H1 (cell line): ENCODE data around the gene EYA4. TPM values are rescaled to one million over a fixed set of nuclear protein-coding genes. Genes with fewer than 3 reads are reported as not detected.

Source experiments
- CTCF ChIA-PET: fragments of 300-600 bp; sonication (Branson Sonifier 250); formaldehyde crosslinking; loops from one replicate; lab custom pipeline; 2021; ENCODE audit not compliant: partially characterized antibody; lab: Charles Lee
- POLR2A ChIA-PET: fragments of 300-600 bp; sonication (Branson Sonifier 250); formaldehyde crosslinking; loops from one replicate; lab custom pipeline; 2021; ENCODE audit warnings: inconsistent platforms; ENCODE audit not compliant: partially characterized antibody; lab: Charles Lee
- DNase-seq, 2 experiments: peaks; one replicate each; pipeline versions ENCODE4 v3.0.0 to v3.0.0-alpha.2; 2010 to 2022; ENCODE audit warnings: low spot score in 2 of 2, low read depth in 1 of 2, mixed read lengths in 1 of 2
- FAIRE-seq: peaks from 2 replicates; lab custom pipeline; 2011; peaks lifted over from hg19 to GRCh38; lab: Jason Lieb, UNC
- H2AFZ ChIP-seq: 2 replicates; pipeline ENCODE4 v1.8.1; 2012; ENCODE audit warnings: low read length, inconsistent platforms
- H2AK5ac ChIP-seq: 2 replicates; pipeline ENCODE4 v1.6.1; 2013; ENCODE audit warnings: low read depth, low read length
- H2BK120ac ChIP-seq: replicated peaks from 2 replicates; pipeline ENCODE3; 2013; ENCODE audit warnings: low read depth, low read length, inconsistent platforms
- H2BK12ac ChIP-seq: 2 replicates; pipeline ENCODE4 v1.6.1; 2013; ENCODE audit warnings: low read depth, low read length
- H2BK15ac ChIP-seq: 2 replicates; pipeline ENCODE4 v1.6.1; 2013; ENCODE audit warnings: low read length
- H2BK20ac ChIP-seq: 2 replicates; pipeline ENCODE4 v1.6.1; 2013; ENCODE audit warnings: low read length
- H2BK5ac ChIP-seq: 2 replicates; pipeline ENCODE4 v1.6.1; 2013; ENCODE audit warnings: low read depth, low read length
- H3K14ac ChIP-seq: 2 replicates; pipeline ENCODE4 v1.6.1; 2013; ENCODE audit warnings: inconsistent platforms; ENCODE audit not compliant: insufficient read length
- H3K18ac ChIP-seq: 2 replicates; pipeline ENCODE4 v1.6.1; 2013; ENCODE audit warnings: low read length; ENCODE audit errors: extremely low read depth
- H3K23ac ChIP-seq: 2 replicates; pipeline ENCODE4 v1.6.1; 2013; ENCODE audit warnings: inconsistent platforms; ENCODE audit not compliant: insufficient read length
- H3K23me2 ChIP-seq: 2 replicates; pipeline ENCODE4 v1.6.1; 2013; ENCODE audit warnings: low read depth, low read length
- H3K27ac ChIP-seq: 2 replicates; pipeline ENCODE4 v1.6.1; 2011; ENCODE audit warnings: low read depth, low read length, inconsistent platforms
- H3K27me3 ChIP-seq, 4 experiments: replicated peaks in 1 of 4; 1 replicate in 1 of 4; 2 replicates in 3 of 4; pipeline versions ENCODE4 v1.6.1 to v1.8.1; 2011 to 2013; ENCODE audit warnings: low read length in 3 of 4, mild to moderate bottlenecking in 3 of 4, inconsistent platforms in 2 of 4, mixed read lengths in 2 of 4, moderate library complexity in 1 of 4; ENCODE audit not compliant: control insufficient read depth in 3 of 4, insufficient read depth in 3 of 4; ENCODE audit errors: extremely low read depth in 1 of 4
- H3K36me3 ChIP-seq, 4 experiments: 2 replicates each; pipeline versions ENCODE4 v1.6.1 to v1.8.1; 2011 to 2013; ENCODE audit warnings: mild to moderate bottlenecking in 4 of 4, low read length in 3 of 4, moderate library complexity in 2 of 4, control low read depth in 1 of 4, inconsistent platforms in 1 of 4; ENCODE audit not compliant: insufficient read depth in 4 of 4, control insufficient read depth in 2 of 4
- H3K4ac ChIP-seq: replicated peaks from 2 replicates; pipeline ENCODE3; 2013; ENCODE audit warnings: low read length, low read depth, mixed read lengths, inconsistent platforms; ENCODE audit not compliant: insufficient read length
- H3K4me1 ChIP-seq, 4 experiments: replicated peaks in 1 of 4; 1 replicate in 1 of 4; 2 replicates in 3 of 4; pipeline versions ENCODE4 v1.6.1 to v1.8.1; 2011 to 2013; ENCODE audit warnings: low read length in 3 of 4, inconsistent platforms in 2 of 4, mixed read lengths in 1 of 4; ENCODE audit not compliant: insufficient read depth in 4 of 4, control insufficient read depth in 3 of 4
- H3K4me2 ChIP-seq, 2 experiments: 2 replicates each; pipeline versions ENCODE4 v1.6.1 to v1.8.1; 2011 to 2013; ENCODE audit warnings: low read depth in 2 of 2, low read length in 2 of 2, control low read depth in 1 of 2, inconsistent platforms in 1 of 2, mild to moderate bottlenecking in 1 of 2; ENCODE audit not compliant: insufficient read depth in 1 of 2
- H3K4me3 ChIP-seq, 4 experiments: fragments of 200-600, 300-600 bp in 1 of 4; sonication (generic), shearing (Covaris generic), sonication (Bioruptor Twin) in 1 of 4; 2 replicates each; pipeline versions ENCODE4 v1.5.1 to v1.8.1; 2011 to 2016; ENCODE audit warnings: low read length in 4 of 4, low read depth in 3 of 4, control low read depth in 2 of 4, inconsistent platforms in 2 of 4, mild to moderate bottlenecking in 2 of 4, mixed read lengths in 1 of 4, moderate library complexity in 1 of 4; ENCODE audit not compliant: insufficient read depth in 2 of 4; ENCODE audit errors: extremely low read depth in 1 of 4
- H3K56ac ChIP-seq: replicated peaks from 2 replicates; pipeline ENCODE3; 2013; ENCODE audit warnings: low read depth, mild to moderate bottlenecking, mixed read lengths, low read length, inconsistent platforms; ENCODE audit not compliant: insufficient read length
- H3K79me1 ChIP-seq: 2 replicates; pipeline ENCODE4 v1.6.1; 2013; ENCODE audit warnings: low read depth, low read length, control low read depth
- H3K79me2 ChIP-seq, 2 experiments: 2 replicates each; pipeline versions ENCODE4 v1.6.1 to v1.8.1; 2012 to 2013; ENCODE audit warnings: low read length in 2 of 2, mild to moderate bottlenecking in 2 of 2, inconsistent platforms in 1 of 2; ENCODE audit not compliant: insufficient read depth in 2 of 2, control insufficient read depth in 1 of 2
- H3K9ac ChIP-seq, 4 experiments: replicated peaks in 1 of 4; 1 replicate in 1 of 4; 2 replicates in 3 of 4; pipeline versions ENCODE4 v1.6.1 to v1.8.1; 2011 to 2013; ENCODE audit warnings: low read depth in 3 of 4, low read length in 3 of 4, control low read depth in 2 of 4, mild to moderate bottlenecking in 2 of 4, moderate library complexity in 2 of 4, inconsistent platforms in 1 of 4; ENCODE audit errors: extremely low read depth in 1 of 4
- H3K9me3 ChIP-seq, 2 experiments: 2 replicates each; pipeline versions ENCODE4 v1.6.1 to v1.8.1; 2012 to 2013; ENCODE audit warnings: mild to moderate bottlenecking in 2 of 2, moderate library complexity in 2 of 2, control low read depth in 1 of 2, inconsistent platforms in 1 of 2, low read depth in 1 of 2, low read length in 1 of 2, mixed read lengths in 1 of 2; ENCODE audit not compliant: insufficient read depth in 2 of 2
- H4K20me1 ChIP-seq, 2 experiments: replicated peaks in 1 of 2; 2 replicates each; pipeline versions ENCODE3 to v1.8.1; 2011 to 2013; ENCODE audit warnings: inconsistent platforms in 2 of 2, low read length in 2 of 2, mild to moderate bottlenecking in 1 of 2; ENCODE audit not compliant: insufficient read depth in 2 of 2, control insufficient read depth in 1 of 2
- H4K5ac ChIP-seq: 2 replicates; pipeline ENCODE4 v1.6.1; 2013; ENCODE audit warnings: low read length, low read depth, mixed read lengths, inconsistent platforms; ENCODE audit not compliant: insufficient read length
- H4K8ac ChIP-seq: 2 replicates; pipeline ENCODE4 v1.8.0; 2013; ENCODE audit warnings: mild to moderate bottlenecking, moderate library complexity, low read length, inconsistent platforms; ENCODE audit not compliant: insufficient read depth; ENCODE audit errors: extremely low read depth
- H4K91ac ChIP-seq: replicated peaks from 2 replicates; pipeline ENCODE3; 2013; ENCODE audit warnings: low read length, mixed read lengths, inconsistent platforms; ENCODE audit not compliant: insufficient read length
- CTBP2 ChIP-seq: IDR thresholded peaks from 2 replicates; pipeline ENCODE4 v1.7.0; 2011; ENCODE audit warnings: borderline replicate concordance, mild to moderate bottlenecking, moderate library complexity, mixed read lengths, low read length; ENCODE audit not compliant: insufficient read depth, insufficient read length
- E2F6 ChIP-seq: IDR thresholded peaks from 2 replicates; pipeline ENCODE4 v1.6.1; 2012; ENCODE audit warnings: inconsistent platforms
- KDM4A ChIP-seq: IDR thresholded peaks from one replicate; pipeline ENCODE4 v1.7.1; 2012; ENCODE audit warnings: low read depth, mild to moderate bottlenecking, moderate library complexity, low read length, inconsistent platforms; ENCODE audit not compliant: severe bottlenecking
- MAFK ChIP-seq: IDR thresholded peaks from 2 replicates; pipeline ENCODE4 v1.6.1; 2012; ENCODE audit warnings: low read depth, mild to moderate bottlenecking, improper control_type of control experiment, low read length
- NANOG ChIP-seq: IDR thresholded peaks from 2 replicates; pipeline ENCODE4 v1.6.1; 2011; ENCODE audit warnings: low read length, low read depth, mild to moderate bottlenecking, inconsistent platforms; ENCODE audit not compliant: insufficient read depth, poor library complexity, severe bottlenecking
- POU5F1 ChIP-seq: IDR thresholded peaks from 2 replicates; pipeline ENCODE4 v1.6.1; 2011; ENCODE audit warnings: low read depth, mild to moderate bottlenecking, low read length, moderate library complexity
- SAP30 ChIP-seq: fragments of 300-600 bp; sonication (generic); IDR thresholded peaks from 2 replicates; pipeline ENCODE4 v1.7.1; 2012; ENCODE audit warnings: low read length, moderate library complexity, mild to moderate bottlenecking, inconsistent platforms; ENCODE audit not compliant: insufficient read depth, insufficient replicate concordance
- SP1 ChIP-seq: IDR thresholded peaks from 2 replicates; pipeline ENCODE4 v1.6.1; 2011; ENCODE audit warnings: low read depth, low read length
- SP2 ChIP-seq: IDR thresholded peaks from 2 replicates; pipeline ENCODE4 v1.6.1; 2012; ENCODE audit warnings: mild to moderate bottlenecking, low read length, inconsistent platforms
- SRF ChIP-seq: IDR thresholded peaks from 2 replicates; pipeline ENCODE4 v1.6.1; 2011; ENCODE audit warnings: mild to moderate bottlenecking, low read depth, low read length, moderate library complexity
- TBP ChIP-seq: IDR thresholded peaks from 2 replicates; pipeline ENCODE4 v1.6.1; 2011; ENCODE audit warnings: low read depth, low read length, improper control_type of control experiment
- TCF12 ChIP-seq: IDR thresholded peaks from 2 replicates; pipeline ENCODE4 v1.6.1; 2011; ENCODE audit warnings: low read depth, mild to moderate bottlenecking, low read length
- TEAD4 ChIP-seq: IDR thresholded peaks from 2 replicates; pipeline ENCODE4 v1.6.1; 2012; ENCODE audit warnings: low read depth, low read length, inconsistent platforms, mixed read lengths
- YY1 ChIP-seq: IDR thresholded peaks from 2 replicates; pipeline ENCODE4 v1.6.1; 2011; ENCODE audit warnings: low read depth, mild to moderate bottlenecking, low read length
- ZNF274 ChIP-seq: IDR thresholded peaks from 2 replicates; pipeline ENCODE4 v1.7.0; 2012; ENCODE audit warnings: low read length, borderline replicate concordance; ENCODE audit errors: extremely low read depth
- WGBS, 2 experiments: shearing (Covaris generic) in 1 of 2; methylation state at CpG; one replicate each; pipeline versions ENCODE4 v1.1.6 to v1.1.7; 2013 to 2015; ENCODE audit warnings: low lambda C conversion rate in 2 of 2, mixed read lengths in 2 of 2, inconsistent platforms in 1 of 2, low coverage in 1 of 2, missing lambda C conversion rate in 1 of 2; ENCODE audit not compliant: insufficient replicate concordance in 2 of 2, insufficient coverage in 1 of 2, insufficient read length in 1 of 2; ENCODE audit errors: extremely low coverage in 1 of 2, missing lambda C conversion rate in 1 of 2; 5-methylcytosine and 5-hydroxymethylcytosine counted together
- polyA plus RNA-seq, 7 experiments: library from polyadenylated mRNA; depleted of rRNA in 3 of 7; stranded (reverse) in 5 of 7; unstranded in 2 of 7; fragments of >200 nt in 5 of 7; fragments of 200-250 nt in 2 of 7; gene quantifications; 1 replicate in 5 of 7; 2 replicates in 1 of 7; 4 replicates in 1 of 7; pipeline versions ENCODE4 v1.2.1 to v1.2.3, GENCODE V29; 2011 to 2013; ENCODE audit warnings: missing spikeins in 2 of 7, mixed read lengths in 2 of 7
- total RNA-seq: library from RNA; stranded (reverse); fragmentation: NEBNext Ultra II Directional; extraction: Animal tissue kit (Norgen Biotek cat#: 25700); gene quantifications from 2 replicates; pipeline ENCODE4 v1.2.1, GENCODE V29; 2021

EYA4 gene
- total and polyA plus RNA-seq, 2 of the 8 experiments (the other 6 are each of a cell fraction or from before 2014, with no cell fraction given): 0.06 to 0.17 TPM

DNA sequence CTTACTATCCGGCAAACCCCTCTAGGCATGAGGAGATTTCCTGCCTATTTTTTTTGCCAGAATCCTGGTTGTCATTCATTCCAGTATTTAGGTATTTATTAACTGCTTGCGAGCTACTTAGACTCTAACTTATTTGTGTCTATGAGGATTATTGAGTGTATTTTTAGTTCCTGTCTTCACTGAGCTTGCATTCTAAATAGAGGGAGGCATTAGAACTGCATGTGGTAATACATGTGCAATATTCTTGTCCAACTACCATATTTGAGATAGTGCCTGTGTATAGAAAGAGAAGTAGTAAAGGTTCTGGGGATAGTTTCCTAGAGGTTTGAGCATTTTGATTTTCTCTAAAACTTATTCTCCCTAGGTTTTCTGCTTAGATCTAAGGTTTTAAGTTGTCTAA is 308.9 kb downstream of the EYA4 start:
- H2BK120ac ChIP-seq: no peak overlapping the region
- no peak overlapping the region for H3K27ac ChIP-seq
- no peak overlapping the region for H3K23ac ChIP-seq
- WGBS, 2 experiments: 94% methylated on average over 2 of the region's 2 CpGs; no CpG with 5 or more reads in 1 of the 2 experiments
- no peaks in the 10 kb centered on the region for H3K36me3 ChIP-seq
- no peak overlapping the region for H3K4ac ChIP-seq
- no peak for FAIRE-seq
- POLR2A ChIA-PET: no interaction called here
- CTCF ChIA-PET: interaction anchor here (0.5 to 4.2 kb wide), 8 partner anchors 10 to 1007 kb away, joined by 3 to 16 read pairs (median 4); no protein-coding TSS in a partner anchor
- no peak for DNase-seq
- H3K18ac ChIP-seq: no peak overlapping the region
- no peak overlapping the region for H2BK15ac ChIP-seq
- no peak overlapping the region for H3K9ac ChIP-seq
- no peaks in the 10 kb centered on the region for H4K20me1 ChIP-seq
- H2BK5ac ChIP-seq: no peak overlapping the region
- H3K4me2 ChIP-seq: no peak overlapping the region; a peak in 1 of 4 replicates
- no peak overlapping the region for H3K56ac ChIP-seq
- no peak overlapping the region for H3K4me3 ChIP-seq
- no peak overlapping the region for H2BK20ac ChIP-seq
- H3K79me2 ChIP-seq: no peaks in the 10 kb centered on the region
- H4K8ac ChIP-seq: no peak overlapping the region
- H2AFZ ChIP-seq: no peak overlapping the region
- no peak overlapping the region for H2BK12ac ChIP-seq
- no peak overlapping the region for H4K91ac ChIP-seq
- H2AK5ac ChIP-seq: no peak overlapping the region
- no peaks in the 10 kb centered on the region for H3K27me3 ChIP-seq
- H3K79me1 ChIP-seq: no peaks in the 10 kb centered on the region
- no peak overlapping the region for H4K5ac ChIP-seq
- no peaks in the 10 kb centered on the region for H3K9me3 ChIP-seq
- peaks cover 7 to 17% (median 12%) of the 10 kb centered on the region in 4 experiments for H3K4me1 ChIP-seq
- no peak overlapping the region for H3K14ac ChIP-seq
- H3K23me2 ChIP-seq: no peaks in the 10 kb centered on the region
- TF ChIP-seq TBP: no peak
- TF ChIP-seq ZNF274: no peak
- no peak for TF ChIP-seq SRF
- TF ChIP-seq SP1: no peak
- no peak for TF ChIP-seq CTBP2
- no peak for TF ChIP-seq TEAD4
- TF ChIP-seq E2F6: no peak
- TF ChIP-seq SP2: no peak
- TF ChIP-seq NANOG: no peak
- TF ChIP-seq SAP30: no peak
- no peak for TF ChIP-seq TCF12
- no peak for TF ChIP-seq YY1
- no peak for TF ChIP-seq KDM4A
- TF ChIP-seq POU5F1: no peak
- TF ChIP-seq MAFK: no peak
